ENCODE data around the gene BTG1.

The BTG1 gene

GRCh38 chr12:92145731-92146496 is at the start of gene BTG1:
TSS of gene BTG1 (minus strand) at chr12:92145846. CDS start at chr12:92145535, 311 bp downstream.
- TF ChIP-seq JUND (IDR thresholded peaks at IDR 0.05; ENCODE audit: low read depth): 0 out of 2 replicates have a peak, but pooled peaks have one; percentile 45
- in situ Hi-C loops (cut with HindIII; ENCODE audit: low pct_unique_long_range_greater_than_20kb, low sequenced_read_pairs): no loop called here
- DNase-seq (ENCODE audit: low read depth in 1 of 2, low spot score in 1 of 2): peak; percentile 99 to 100

- in situ Hi-C loops (cut with HindIII; ENCODE audit: low pct_unique_long_range_greater_than_20kb, low sequenced_read_pairs): no loop called here
- DNase-seq (ENCODE audit: low read depth in 1 of 2, low spot score in 1 of 2): no peak
- TF ChIP-seq JUND (IDR thresholded peaks at IDR 0.05; ENCODE audit: low read depth): no peak
Observed at GRCh38 chr12:92194561-92194960, 48.9 kb upstream of the BTG1 start.

GRCh38 chr12:92193846-92194245 is 48.2 kb upstream of the BTG1 start:
- in situ Hi-C loops (cut with HindIII; ENCODE audit: low pct_unique_long_range_greater_than_20kb, low sequenced_read_pairs): no loop called here
- TF ChIP-seq JUND (IDR thresholded peaks at IDR 0.05; ENCODE audit: low read depth): no peak
- no peak for DNase-seq (ENCODE audit: low read depth in 1 of 2, low spot score in 1 of 2)

GRCh38 chr12:92193063-92193462 is 47.4 kb upstream of the BTG1 start:
- no peak for DNase-seq (ENCODE audit: low read depth in 1 of 2, low spot score in 1 of 2)
- TF ChIP-seq JUND (IDR thresholded peaks at IDR 0.05; ENCODE audit: low read depth): no peak
- in situ Hi-C loops (cut with HindIII; ENCODE audit: low pct_unique_long_range_greater_than_20kb, low sequenced_read_pairs): no loop called here

GRCh38 chr12:92192360-92192759 is 46.7 kb upstream of the BTG1 start:
- in situ Hi-C loops (cut with HindIII; ENCODE audit: low pct_unique_long_range_greater_than_20kb, low sequenced_read_pairs): no loop called here
- DNase-seq (ENCODE audit: low read depth in 1 of 2, low spot score in 1 of 2): no peak
- TF ChIP-seq JUND (IDR thresholded peaks at IDR 0.05; ENCODE audit: low read depth): no peak

- in situ Hi-C loops (cut with HindIII; ENCODE audit: low pct_unique_long_range_greater_than_20kb, low sequenced_read_pairs): no loop called here
- no peak for TF ChIP-seq JUND (IDR thresholded peaks at IDR 0.05; ENCODE audit: low read depth)
- DNase-seq (ENCODE audit: low read depth in 1 of 2, low spot score in 1 of 2): no peak
Observed at GRCh38 chr12:92191061-92191460, 45.4 kb upstream of the BTG1 start.

- DNase-seq (ENCODE audit: low read depth in 1 of 2, low spot score in 1 of 2): no peak
- TF ChIP-seq JUND (IDR thresholded peaks at IDR 0.05; ENCODE audit: low read depth): no peak
- in situ Hi-C loops (cut with HindIII; ENCODE audit: low pct_unique_long_range_greater_than_20kb, low sequenced_read_pairs): no loop called here
Observed at GRCh38 chr12:92188517-92189188, 43.0 kb upstream of the BTG1 start.

- in situ Hi-C loops (cut with HindIII; ENCODE audit: low pct_unique_long_range_greater_than_20kb, low sequenced_read_pairs): no loop called here
- DNase-seq (ENCODE audit: low read depth in 1 of 2, low spot score in 1 of 2): no peak
- no peak for TF ChIP-seq JUND (IDR thresholded peaks at IDR 0.05; ENCODE audit: low read depth)
Observed at GRCh38 chr12:92186038-92186470, 40.4 kb upstream of the BTG1 start.

- in situ Hi-C loops (cut with HindIII; ENCODE audit: low pct_unique_long_range_greater_than_20kb, low sequenced_read_pairs): no loop called here
- no peak for DNase-seq (ENCODE audit: low read depth in 1 of 2, low spot score in 1 of 2)
- no peak for TF ChIP-seq JUND (IDR thresholded peaks at IDR 0.05; ENCODE audit: low read depth)
Observed at GRCh38 chr12:92185052-92185451, 39.4 kb upstream of the BTG1 start.

- no peak for TF ChIP-seq JUND (IDR thresholded peaks at IDR 0.05; ENCODE audit: low read depth)
- in situ Hi-C loops (cut with HindIII; ENCODE audit: low pct_unique_long_range_greater_than_20kb, low sequenced_read_pairs): no loop called here
- DNase-seq (ENCODE audit: low read depth in 1 of 2, low spot score in 1 of 2): no peak
Observed at GRCh38 chr12:92183575-92183974, 37.9 kb upstream of the BTG1 start.

GRCh38 chr12:92178340-92178739 is 32.7 kb upstream of the BTG1 start:
- TF ChIP-seq JUND (IDR thresholded peaks at IDR 0.05; ENCODE audit: low read depth): no peak

GRCh38 chr12:92176646-92177045 is 31.0 kb upstream of the BTG1 start:
- in situ Hi-C loops (cut with HindIII; ENCODE audit: low pct_unique_long_range_greater_than_20kb, low sequenced_read_pairs): no loop called here
- no peak for DNase-seq (ENCODE audit: low read depth in 1 of 2, low spot score in 1 of 2)
- no peak for TF ChIP-seq JUND (IDR thresholded peaks at IDR 0.05; ENCODE audit: low read depth)

More at GRCh38 chr12:92178340-92178739, 32.7 kb upstream of the BTG1 start:
- no peak for DNase-seq (ENCODE audit: low read depth in 1 of 2, low spot score in 1 of 2)
- in situ Hi-C loops (cut with HindIII; ENCODE audit: low pct_unique_long_range_greater_than_20kb, low sequenced_read_pairs): no loop called here

GRCh38 chr12:92175961-92176360 is 30.3 kb upstream of the BTG1 start:
- no peak for DNase-seq (ENCODE audit: low read depth in 1 of 2, low spot score in 1 of 2)
- in situ Hi-C loops (cut with HindIII; ENCODE audit: low pct_unique_long_range_greater_than_20kb, low sequenced_read_pairs): no loop called here
- TF ChIP-seq JUND (IDR thresholded peaks at IDR 0.05; ENCODE audit: low read depth): no peak
